ENCODE results near the gene CBARP.

CBARP gene

GRCh38 chr19:1274852-1275259, 37.1 kb upstream of the CBARP start:
- DNase-seq, result no peak

GRCh38 chr19:1274081-1274851, 36.5 kb upstream of the CBARP start:
- no peak for DNase-seq

GRCh38 chr19:1273263-1274041, 35.6 kb upstream of the CBARP start:
- no peak for DNase-seq

GRCh38 chr19:1272423-1273262, 34.8 kb upstream of the CBARP start:
- no peak for DNase-seq

- no peak for DNase-seq
These were observed 34.0 kb upstream of the CBARP start for GRCh38 chr19:1271528-1272422.

GRCh38 chr19:1270854-1271527, 33.2 kb upstream of the CBARP start:
- DNase-seq, result no peak

- no peak for DNase-seq
These were observed 32.5 kb upstream of the CBARP start for GRCh38 chr19:1270213-1270853.

- peak; percentile 78 to 80 for DNase-seq
These were observed 31.8 kb upstream of the CBARP start for GRCh38 chr19:1269478-1270212.

GRCh38 chr19:1269065-1269477, 31.3 kb upstream of the CBARP start, which contains the start of gene CIRBP:
Gene CIRBP (plus strand): TSS chr19:1269332. CDS start chr19:1270934, 1,602 bp downstream.
- DNase-seq, result peak; percentile 99

- DNase-seq, result no peak
These were observed 30.6 kb upstream of the CBARP start for GRCh38 chr19:1268226-1269064.

- DNase-seq, result no peak
These were observed 29.8 kb upstream of the CBARP start for GRCh38 chr19:1267477-1268225.

GRCh38 chr19:1266916-1267476, 29.2 kb upstream of the CBARP start:
- DNase-seq, result peak in 1 of 2 experiments; percentile 49

GRCh38 chr19:1266129-1266915, 28.5 kb upstream of the CBARP start:
- peak; percentile 62 to 68 for DNase-seq

GRCh38 chr19:1265615-1266128, 27.9 kb upstream of the CBARP start:
- no peak for DNase-seq

GRCh38 chr19:1264801-1265614, 27.2 kb upstream of the CBARP start:
- no peak for DNase-seq

- DNase-seq, result no peak
These were observed 25.4 kb upstream of the CBARP start for GRCh38 chr19:1263188-1263587.
